Endothelial cell of umbilical vein (primary cell): ENCODE results near the gene SLA2. TPM values are rescaled to one million over a fixed set of nuclear protein-coding genes. Genes with fewer than 3 reads are reported as not detected.

Experiments used
- BruUV-seq: library from RNA; stranded (reverse); fragments of 400-500 nt; replicated peaks from 2 replicates; lab custom pipeline; 2021; lab: Mats Ljungman, UMichigan
- CTCF ChIA-PET: fragments of 300-600, 350-600 bp; sonication (Branson Sonifier 250); formaldehyde crosslinking; loops from one replicate; lab custom pipeline; 2021; ENCODE audit warnings: antibody characterized with exemption, inconsistent platforms; lab: Charles Lee
- POLR2A ChIA-PET: fragments of 300-600, 350-600 bp; sonication (Branson Sonifier 250); formaldehyde crosslinking; loops from one replicate; lab custom pipeline; 2021; ENCODE audit warnings: antibody characterized with exemption, inconsistent platforms; lab: Charles Lee
- DNase-seq: peaks from one replicate; pipeline ENCODE4 v3.0.0-alpha.2; 2011; ENCODE audit warnings: low read depth, low spot score
- FAIRE-seq: peaks from 2 replicates; lab custom pipeline; 2011; peaks lifted over from hg19 to GRCh38; lab: Jason Lieb, UNC
- H2AFZ ChIP-seq: 2 replicates; pipeline ENCODE4 v1.6.0; 2012; ENCODE audit warnings: low read depth, low read length, control low read depth, inconsistent platforms
- H3K27ac ChIP-seq: 2 replicates; pipeline ENCODE4 v1.5.1; 2011; ENCODE audit warnings: low read depth, mild to moderate bottlenecking, control low read depth, low read length, moderate library complexity; ENCODE audit not compliant: insufficient read depth
- H3K27me3 ChIP-seq, 2 experiments: 2 replicates each; pipeline versions ENCODE4 v1.6.0 to v1.6.1; 2011; ENCODE audit warnings: low read length in 2 of 2, mixed read lengths in 1 of 2; ENCODE audit not compliant: control insufficient read depth in 2 of 2, insufficient read depth in 2 of 2
- H3K36me3 ChIP-seq, 2 experiments: 2 replicates in 1 of 2; 3 replicates in 1 of 2; pipeline ENCODE4 v1.5.1; 2011; ENCODE audit warnings: low read length in 2 of 2, mild to moderate bottlenecking in 1 of 2, moderate library complexity in 1 of 2; ENCODE audit not compliant: control insufficient read depth in 2 of 2, insufficient read depth in 2 of 2; ENCODE audit errors: extremely low read depth in 1 of 2
- H3K4me1 ChIP-seq: 3 replicates; pipeline ENCODE4 v1.5.1; 2011; ENCODE audit warnings: mild to moderate bottlenecking, low read length; ENCODE audit not compliant: control insufficient read depth, insufficient read depth; ENCODE audit errors: extremely low read depth
- H3K4me2 ChIP-seq: 2 replicates; pipeline ENCODE4 v1.6.1; 2011; ENCODE audit warnings: low read length, control low read depth, mixed read lengths; ENCODE audit not compliant: insufficient read depth
- H3K4me3 ChIP-seq, 3 experiments: fragments of 200-600 bp in 1 of 3; sonication (generic), shearing (Covaris generic) in 1 of 3; replicated peaks in 1 of 3; 2 replicates each; pipeline ENCODE4 v1.5.1; 2011 to 2016; ENCODE audit warnings: control low read depth in 3 of 3, low read length in 3 of 3, mild to moderate bottlenecking in 2 of 3, inconsistent platforms in 1 of 3, low read depth in 1 of 3, moderate library complexity in 1 of 3; ENCODE audit not compliant: insufficient read depth in 1 of 3
- H3K79me2 ChIP-seq: 2 replicates; pipeline ENCODE4 v1.6.0; 2012; ENCODE audit warnings: low read length, inconsistent platforms; ENCODE audit not compliant: control insufficient read depth, insufficient read depth
- H3K9ac ChIP-seq: replicated peaks from 2 replicates; pipeline ENCODE3; 2011; ENCODE audit warnings: low read length, control low read depth; ENCODE audit not compliant: insufficient read depth; ENCODE audit errors: extremely low read depth
- H3K9me1 ChIP-seq: replicated peaks from 3 replicates; pipeline ENCODE4 v1.6.0; 2011; ENCODE audit warnings: mild to moderate bottlenecking, low read length; ENCODE audit not compliant: control insufficient read depth, insufficient read depth; ENCODE audit errors: extremely low read depth
- H3K9me3 ChIP-seq: replicated peaks from 2 replicates; pipeline ENCODE4 v1.5.1; 2012; ENCODE audit warnings: low read length, inconsistent platforms; ENCODE audit not compliant: control insufficient read depth, insufficient read depth
- H4K20me1 ChIP-seq: replicated peaks from 2 replicates; pipeline ENCODE3; 2011; ENCODE audit warnings: mild to moderate bottlenecking, low read length; ENCODE audit not compliant: control insufficient read depth, insufficient read depth; ENCODE audit errors: extremely low read depth
- EZH2 ChIP-seq: IDR thresholded peaks from 2 replicates; pipeline ENCODE4 v1.6.1; 2012; ENCODE audit warnings: borderline replicate concordance, low read depth, mild to moderate bottlenecking, moderate library complexity, low read length, inconsistent platforms; ENCODE audit not compliant: severe bottlenecking
- FOS ChIP-seq: IDR thresholded peaks from 2 replicates; pipeline ENCODE4 v1.6.1; 2011; ENCODE audit warnings: mild to moderate bottlenecking, low read length, moderate library complexity, borderline replicate concordance; ENCODE audit not compliant: insufficient read depth
- GATA2 ChIP-seq: IDR thresholded peaks from 2 replicates; pipeline ENCODE4 v1.7.0; 2011; ENCODE audit warnings: low read depth, mild to moderate bottlenecking, moderate library complexity, mixed read lengths, low read length; ENCODE audit not compliant: insufficient read length, insufficient read depth
- JUN ChIP-seq: IDR thresholded peaks from 2 replicates; pipeline ENCODE4 v1.6.1; 2011; ENCODE audit warnings: borderline replicate concordance, low read depth; ENCODE audit not compliant: insufficient read length, insufficient read depth
- MYC ChIP-seq: IDR thresholded peaks from one replicate; pipeline ENCODE4 v1.6.1; 2011; ENCODE audit warnings: mild to moderate bottlenecking, low read depth, low read length
- POLR2A ChIP-seq: IDR thresholded peaks from 2 replicates; pipeline ENCODE4 v1.6.1; 2012; ENCODE audit warnings: low read depth, mild to moderate bottlenecking, control low read depth, low read length
- POLR2AphosphoS5 ChIP-seq: IDR thresholded peaks from 2 replicates; pipeline ENCODE4 v1.6.1; 2012; ENCODE audit warnings: low read depth, mild to moderate bottlenecking, control low read depth, low read length, moderate library complexity; ENCODE audit not compliant: insufficient read depth
- dilution Hi-C: fragments of 300-500 bp; cut with MboI; formaldehyde crosslinking; loops from one replicate; pipeline ENCODE4 v1.15.0; 2019; ENCODE audit warnings: low sequenced_read_pairs; ENCODE audit not compliant: extremely low pct_ligation_motif_present
- intact Hi-C: fragments of 100-400 bp; cut with micrococcal nuclease; formaldehyde crosslinking; loops from one replicate; pipeline ENCODE4 v1.10.0; 2022
- polyA plus RNA-seq, 4 experiments: library from polyadenylated mRNA; depleted of rRNA in 3 of 4; stranded (reverse) in 3 of 4; unstranded in 1 of 4; fragments of >200 nt; gene quantifications; 2 replicates each; pipeline versions ENCODE4 v1.2.1 to v1.2.3, GENCODE V29; 2011 to 2012; ENCODE audit warnings: missing spikeins in 1 of 4
- total RNA-seq: library from RNA; stranded (reverse); gene quantifications from 2 replicates; pipeline ENCODE4 v1.2.3, GENCODE V29; 2021
- TF ChIP-seq, protein P1 (sequence below), 2 donors: IDR thresholded peaks; 1 replicate in 1 of 2; 2 replicates in 1 of 2; pipeline ENCODE4 v1.5.1; 2011; ENCODE audit warnings: low read length in 2 of 2, mild to moderate bottlenecking in 2 of 2, moderate library complexity in 2 of 2, control low read depth in 1 of 2, inconsistent platforms in 1 of 2, low read depth in 1 of 2; ENCODE audit not compliant: insufficient read depth in 1 of 2; ENCODE audit errors: extremely low read depth in 1 of 2

SLA2 gene
- total and polyA plus RNA-seq, 2 donors (not counting 3 experiments of a cell fraction or from before 2014, with no cell fraction given), result not detected

- FAIRE-seq (no peak), DNase-seq (no peak)
- Histone ChIP-seq H3K4me1 (no peaks in the 10 kb centered on the region), H3K9me3 (no peaks in the 10 kb centered on the region), H3K9me1 (no peaks in the 10 kb centered on the region), H3K27me3 (no peaks in the 10 kb centered on the region), H3K4me2 (no peak overlapping the region), H3K36me3 (no peaks in the 10 kb centered on the region), H3K27ac (no peak overlapping the region), H3K79me2 (no peaks in the 10 kb centered on the region), H3K4me3 (no peak overlapping the region), H4K20me1 (no peaks in the 10 kb centered on the region), H2AFZ (no peak overlapping the region), H3K9ac (no peak overlapping the region)
- intact Hi-C loops, result no loop called here
- no TSS peak for BruUV-seq
- ChIA-PET POLR2A (interaction anchor here (0.6 kb wide), 1 partner anchor 45 kb away, joined by 6 read pairs; no protein-coding TSS in a partner anchor), CTCF (interaction anchor here (1.1 to 1.3 kb wide), 2 partner anchors 12 to 181 kb away, joined by 3 to 4 read pairs; a partner anchor contains a TSS)
- dilution Hi-C loops, result no loop called here
- TF ChIP-seq, protein P1, sequence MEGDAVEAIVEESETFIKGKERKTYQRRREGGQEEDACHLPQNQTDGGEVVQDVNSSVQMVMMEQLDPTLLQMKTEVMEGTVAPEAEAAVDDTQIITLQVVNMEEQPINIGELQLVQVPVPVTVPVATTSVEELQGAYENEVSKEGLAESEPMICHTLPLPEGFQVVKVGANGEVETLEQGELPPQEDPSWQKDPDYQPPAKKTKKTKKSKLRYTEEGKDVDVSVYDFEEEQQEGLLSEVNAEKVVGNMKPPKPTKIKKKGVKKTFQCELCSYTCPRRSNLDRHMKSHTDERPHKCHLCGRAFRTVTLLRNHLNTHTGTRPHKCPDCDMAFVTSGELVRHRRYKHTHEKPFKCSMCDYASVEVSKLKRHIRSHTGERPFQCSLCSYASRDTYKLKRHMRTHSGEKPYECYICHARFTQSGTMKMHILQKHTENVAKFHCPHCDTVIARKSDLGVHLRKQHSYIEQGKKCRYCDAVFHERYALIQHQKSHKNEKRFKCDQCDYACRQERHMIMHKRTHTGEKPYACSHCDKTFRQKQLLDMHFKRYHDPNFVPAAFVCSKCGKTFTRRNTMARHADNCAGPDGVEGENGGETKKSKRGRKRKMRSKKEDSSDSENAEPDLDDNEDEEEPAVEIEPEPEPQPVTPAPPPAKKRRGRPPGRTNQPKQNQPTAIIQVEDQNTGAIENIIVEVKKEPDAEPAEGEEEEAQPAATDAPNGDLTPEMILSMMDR (IDR thresholded peaks at IDR 0.05; ENCODE audit: extremely low read depth in 1 of 2, insufficient read depth in 1 of 2, low read depth in 1 of 2, low read length in 2 of 2), result no peak
- TF ChIP-seq JUN (no peak), POLR2A (no peak), POLR2AphosphoS5 (no peak), MYC (no peak), FOS (no peak), EZH2 (no peak), GATA2 (no peak)
Measured at GRCh38 chr20:36682311-36682710, 36.3 kb upstream of the SLA2 start.
